ENCODE results near the gene PITX1. TPM values are rescaled to one million over a fixed set of nuclear protein-coding genes. Genes with fewer than 3 reads are reported as not detected.
A peak's percentile ranks its signal among the peaks of the same experiment; 100 is the strongest.

PITX1 gene
- total RNA-seq, 1 donor from 2014 or later, result not detected

- no peak for TF ChIP-seq CTCF (IDR thresholded peaks at IDR 0.05; ENCODE audit: insufficient read depth, low read length, poor library complexity, severe bottlenecking)
- Histone ChIP-seq H3K27me3 (ENCODE audit: control insufficient read depth, insufficient read depth, low read length) (peaks cover 69% of the 10 kb centered on the region), H3K36me3 (ENCODE audit: control insufficient read depth, insufficient read depth, low read length) (no peaks in the 10 kb centered on the region), H3K4me3 (ENCODE audit: low read depth, low read length) (no peak overlapping the region)
- DNase-seq (ENCODE audit: low read depth), result no peak
Observed at GRCh38 chr5:135027697-135028615, 6.1 kb downstream of the PITX1 start.

- H3K4me3 ChIP-seq (ENCODE audit: low read depth, low read length), result no peak overlapping the region
- no peak for DNase-seq (ENCODE audit: low read depth)
- no peaks in the 10 kb centered on the region for H3K36me3 ChIP-seq (ENCODE audit: control insufficient read depth, insufficient read depth, low read length)
- peaks cover 65% of the 10 kb centered on the region for H3K27me3 ChIP-seq (ENCODE audit: control insufficient read depth, insufficient read depth, low read length)
- no peak for TF ChIP-seq CTCF (IDR thresholded peaks at IDR 0.05; ENCODE audit: insufficient read depth, low read length, poor library complexity, severe bottlenecking)
Observed at GRCh38 chr5:135027266-135027696, 6.7 kb downstream of the PITX1 start.

GRCh38 chr5:135026645-135027265 is 7.3 kb downstream of the PITX1 start:
- no peaks in the 10 kb centered on the region for H3K36me3 ChIP-seq (ENCODE audit: control insufficient read depth, insufficient read depth, low read length)

GRCh38 chr5:135025730-135026644 is 8.0 kb downstream of the PITX1 start:
- DNase-seq (ENCODE audit: low read depth), result no peak
- no peak for TF ChIP-seq CTCF (IDR thresholded peaks at IDR 0.05; ENCODE audit: insufficient read depth, low read length, poor library complexity, severe bottlenecking)
- H3K36me3 ChIP-seq (ENCODE audit: control insufficient read depth, insufficient read depth, low read length), result no peaks in the 10 kb centered on the region
- H3K27me3 ChIP-seq (ENCODE audit: control insufficient read depth, insufficient read depth, low read length), result peaks cover 54% of the 10 kb centered on the region
- no peak overlapping the region for H3K4me3 ChIP-seq (ENCODE audit: low read depth, low read length)

More at GRCh38 chr5:135026645-135027265, 7.3 kb downstream of the PITX1 start:
- Histone ChIP-seq H3K4me3 (ENCODE audit: low read depth, low read length) (no peak overlapping the region), H3K27me3 (ENCODE audit: control insufficient read depth, insufficient read depth, low read length) (peaks cover 62% of the 10 kb centered on the region)
- no peak for TF ChIP-seq CTCF (IDR thresholded peaks at IDR 0.05; ENCODE audit: insufficient read depth, low read length, poor library complexity, severe bottlenecking)
- no peak for DNase-seq (ENCODE audit: low read depth)

GRCh38 chr5:135024956-135025729 is 8.9 kb downstream of the PITX1 start:
- no peaks in the 10 kb centered on the region for H3K36me3 ChIP-seq (ENCODE audit: control insufficient read depth, insufficient read depth, low read length)
- H3K4me3 ChIP-seq (ENCODE audit: low read depth, low read length), result no peak overlapping the region
- H3K27me3 ChIP-seq (ENCODE audit: control insufficient read depth, insufficient read depth, low read length), result peaks cover 45% of the 10 kb centered on the region
- peak; percentile 10 for DNase-seq (ENCODE audit: low read depth)
- TF ChIP-seq CTCF (IDR thresholded peaks at IDR 0.05; ENCODE audit: insufficient read depth, low read length, poor library complexity, severe bottlenecking), result no peak
